ENCODE data around the gene C19orf85.

The C19orf85 gene

DNA sequence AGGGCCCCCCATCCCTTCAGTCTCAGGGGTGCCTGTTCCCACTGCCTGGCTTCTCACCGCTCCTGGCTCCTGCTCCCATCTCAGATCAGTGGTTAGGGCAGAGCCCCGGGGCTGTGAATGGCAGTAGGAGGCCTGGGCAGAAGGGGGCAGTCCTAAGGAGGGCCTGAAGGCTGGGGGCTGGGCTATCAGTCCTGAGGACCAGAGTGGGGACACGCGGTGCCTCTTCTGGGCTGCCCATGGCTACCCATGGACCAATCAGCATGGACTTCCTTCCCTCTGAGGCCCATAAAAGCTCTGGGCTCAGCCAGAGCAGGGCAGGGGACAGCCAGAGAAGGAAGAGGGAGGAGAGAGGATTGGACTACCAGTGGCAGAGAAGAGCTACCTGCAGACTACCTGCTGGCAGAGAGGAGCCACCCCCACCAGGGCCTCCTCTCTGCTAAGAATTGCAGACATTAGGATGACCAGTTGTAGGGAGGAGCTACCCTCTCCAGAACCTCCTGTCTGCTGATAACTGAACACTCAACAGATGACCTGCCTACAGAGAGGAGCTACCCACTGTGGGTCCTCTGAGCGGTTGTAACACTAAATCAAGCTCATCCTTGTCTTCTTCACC is 44.8 kb downstream of the C19orf85 start:
- no peak for TF ChIP-seq CTCF (IDR thresholded peaks at IDR 0.05; ENCODE audit: control insufficient read depth, insufficient read depth, low read depth, low read length, missing control alignments)
- no peak for DNase-seq (ENCODE audit: low read depth)
- H3K4me3 ChIP-seq (ENCODE audit: control insufficient read depth, low read depth, low read length): no peak overlapping the region

- no peak for TF ChIP-seq CTCF (IDR thresholded peaks at IDR 0.05; ENCODE audit: control insufficient read depth, insufficient read depth, low read depth, low read length, missing control alignments)
- no peak for DNase-seq (ENCODE audit: low read depth)
- no peak overlapping the region for H3K4me3 ChIP-seq (ENCODE audit: control insufficient read depth, low read depth, low read length)
Measured at GRCh38 chr19:55419103-55419502, 45.4 kb downstream of the C19orf85 start.

DNA sequence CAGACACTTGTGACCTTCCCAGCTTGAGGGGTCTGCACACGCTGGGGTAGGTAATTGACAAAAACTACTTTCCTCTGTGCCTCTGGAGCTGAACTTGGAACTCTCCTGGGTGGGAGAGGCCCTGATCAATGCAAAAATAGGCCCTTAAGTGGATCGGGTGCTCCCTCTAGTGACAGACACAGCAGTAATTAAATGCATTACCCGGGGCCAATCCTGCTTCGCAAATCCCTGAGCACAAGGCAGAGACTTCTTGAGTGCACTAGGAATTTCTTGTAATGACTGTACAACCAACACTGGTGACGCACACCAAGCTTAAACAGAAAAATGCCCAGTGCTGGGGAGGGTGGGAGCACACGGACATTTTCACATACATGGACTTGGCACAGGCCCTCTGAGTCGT is 46.4 kb downstream of the C19orf85 start:
- no peak overlapping the region for H3K4me3 ChIP-seq (ENCODE audit: control insufficient read depth, low read depth, low read length)
- TF ChIP-seq CTCF (IDR thresholded peaks at IDR 0.05; ENCODE audit: control insufficient read depth, insufficient read depth, low read depth, low read length, missing control alignments): peak; percentile 74
- DNase-seq (ENCODE audit: low read depth): peak; percentile 62
